ENCODE results near the gene FGF3.

The FGF3 gene

DNA sequence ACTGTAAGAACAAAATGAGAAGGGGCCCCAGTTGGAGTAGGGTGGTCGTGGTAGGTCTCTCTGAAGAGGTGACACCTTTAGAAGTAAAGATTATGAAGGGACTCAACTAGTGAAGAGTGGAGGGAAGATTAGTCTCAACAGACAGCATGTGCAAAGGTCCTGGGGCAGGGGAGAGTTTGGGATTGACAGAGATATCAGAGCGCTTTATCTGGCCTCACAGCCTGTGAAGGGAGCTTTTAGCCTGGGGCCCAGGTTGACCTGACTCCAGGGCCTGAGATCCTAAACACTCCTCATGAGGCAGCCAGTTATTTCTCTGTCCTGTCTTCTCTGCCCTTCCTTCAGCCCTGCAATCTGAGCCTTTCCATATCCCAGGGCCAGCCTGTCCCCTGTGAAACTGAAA is 16.2 kb downstream of the FGF3 start:
- DNase-seq: no peak

DNA sequence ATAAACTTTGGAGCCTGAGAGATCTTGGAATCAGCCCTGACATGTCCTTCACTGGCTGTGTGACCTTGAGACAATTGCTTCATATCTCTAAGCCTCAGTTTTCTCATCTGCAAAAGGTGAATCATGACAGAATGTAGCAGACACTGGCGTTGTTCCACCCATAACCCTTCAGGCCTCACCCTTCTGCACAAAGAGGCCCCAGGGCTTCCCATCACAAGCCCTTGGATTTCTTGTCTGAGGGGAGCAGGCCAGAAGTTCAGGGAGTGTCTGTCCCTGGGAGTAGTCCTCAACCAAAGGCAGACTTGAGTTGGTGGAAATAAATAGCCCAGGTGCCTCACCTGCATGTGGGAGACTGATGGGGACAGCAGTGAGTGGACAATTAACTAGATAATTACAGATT is 16.6 kb downstream of the FGF3 start:
- no peak for DNase-seq

DNA sequence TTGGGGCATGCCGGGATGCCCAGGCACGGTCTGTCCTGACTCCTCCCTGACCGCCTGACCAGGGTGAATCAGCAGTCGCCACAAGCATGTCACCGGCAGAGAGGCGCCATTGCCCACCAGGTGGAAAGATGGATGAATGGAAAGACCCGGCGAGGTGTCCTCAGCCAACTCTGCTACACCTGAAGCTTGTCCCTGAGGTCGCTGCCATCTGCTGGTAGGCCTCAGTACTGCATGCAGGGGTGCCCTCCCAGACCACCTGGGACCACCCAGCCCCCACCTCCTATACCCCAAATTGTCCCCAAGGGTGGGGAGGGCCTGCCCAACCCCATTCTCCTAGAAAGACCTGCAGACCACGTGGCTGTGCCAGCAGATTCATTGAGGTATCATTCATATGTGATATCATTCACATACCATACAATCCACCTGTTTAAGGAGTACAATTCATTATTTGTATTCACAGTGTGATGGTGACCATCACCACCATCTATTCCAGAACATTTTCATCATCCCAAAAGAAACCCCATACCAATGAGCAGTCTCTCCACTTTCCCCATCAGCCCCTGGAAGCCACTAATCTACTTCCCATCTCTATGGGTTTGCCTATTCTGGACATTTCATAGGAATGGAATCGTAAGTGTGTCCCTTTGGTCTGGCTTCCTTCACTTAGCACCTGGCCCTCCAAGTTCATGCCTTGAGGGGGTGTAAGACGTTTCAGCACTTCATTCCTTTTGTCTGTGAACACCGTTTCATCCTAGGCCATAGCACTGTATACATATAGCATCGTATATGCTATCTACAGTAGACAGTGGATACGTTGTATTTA is 17.5 kb downstream of the FGF3 start:
- DNase-seq: peak; percentile 63

DNA sequence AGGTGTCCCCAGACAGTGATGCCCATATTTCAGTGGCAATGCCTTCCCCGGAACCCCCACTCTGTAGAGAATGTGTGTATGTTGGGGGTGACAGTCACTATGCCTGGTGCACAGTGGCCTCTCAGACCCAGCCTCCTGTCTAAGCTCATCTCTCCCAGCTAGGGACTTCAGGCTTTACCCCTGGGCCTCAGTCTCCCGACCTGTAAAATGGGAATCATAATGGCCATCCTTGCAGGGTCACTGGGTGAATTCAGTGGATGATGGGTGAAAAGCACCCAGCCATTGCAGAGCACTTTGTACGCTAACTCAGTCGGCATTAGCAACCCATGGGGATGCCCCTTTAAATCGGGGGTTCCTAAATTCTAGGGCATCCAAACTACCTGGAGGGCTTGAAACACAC is 18.9 kb downstream of the FGF3 start:
- no peak for DNase-seq

DNA sequence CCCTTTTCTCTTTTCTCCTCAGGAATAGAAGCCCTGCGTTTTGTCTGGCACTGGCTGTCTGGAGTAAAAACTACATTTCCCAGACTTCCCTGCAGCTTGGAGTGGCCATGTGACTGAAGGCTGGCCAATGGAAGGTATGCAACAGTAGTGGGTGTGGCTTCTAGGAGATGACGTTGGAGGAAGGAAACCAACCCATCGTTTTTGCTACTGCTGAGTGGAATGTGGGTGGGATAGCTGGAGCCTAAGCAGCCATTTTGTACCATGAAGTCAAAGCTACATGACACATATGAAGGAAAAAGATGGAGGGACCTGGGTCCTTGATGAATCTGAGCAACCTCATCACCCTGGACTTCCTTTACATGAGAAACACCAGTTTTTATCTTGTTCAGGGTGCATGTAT is 19.6 kb downstream of the FGF3 start:
- no peak for DNase-seq

DNA sequence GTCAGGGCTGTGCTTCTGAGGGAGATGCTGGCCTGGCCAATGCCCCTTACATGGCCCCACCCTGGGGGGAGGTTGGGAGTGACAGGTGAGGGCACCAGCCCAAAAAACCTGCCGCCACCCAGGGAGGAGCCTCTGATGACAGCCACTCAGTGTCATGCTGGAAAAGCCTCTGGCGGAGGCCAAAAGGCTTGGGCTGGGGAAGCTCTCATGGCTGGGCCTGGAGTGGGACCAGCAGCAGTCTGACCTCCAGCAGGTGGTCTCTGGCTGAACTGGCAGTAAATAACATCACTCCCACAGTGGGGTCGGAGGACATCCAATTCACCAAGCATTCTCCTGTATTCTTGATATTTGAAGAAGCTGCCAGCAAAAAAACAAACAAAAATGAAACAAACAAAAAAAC is 20.1 kb downstream of the FGF3 start:
- no peak for DNase-seq

DNA sequence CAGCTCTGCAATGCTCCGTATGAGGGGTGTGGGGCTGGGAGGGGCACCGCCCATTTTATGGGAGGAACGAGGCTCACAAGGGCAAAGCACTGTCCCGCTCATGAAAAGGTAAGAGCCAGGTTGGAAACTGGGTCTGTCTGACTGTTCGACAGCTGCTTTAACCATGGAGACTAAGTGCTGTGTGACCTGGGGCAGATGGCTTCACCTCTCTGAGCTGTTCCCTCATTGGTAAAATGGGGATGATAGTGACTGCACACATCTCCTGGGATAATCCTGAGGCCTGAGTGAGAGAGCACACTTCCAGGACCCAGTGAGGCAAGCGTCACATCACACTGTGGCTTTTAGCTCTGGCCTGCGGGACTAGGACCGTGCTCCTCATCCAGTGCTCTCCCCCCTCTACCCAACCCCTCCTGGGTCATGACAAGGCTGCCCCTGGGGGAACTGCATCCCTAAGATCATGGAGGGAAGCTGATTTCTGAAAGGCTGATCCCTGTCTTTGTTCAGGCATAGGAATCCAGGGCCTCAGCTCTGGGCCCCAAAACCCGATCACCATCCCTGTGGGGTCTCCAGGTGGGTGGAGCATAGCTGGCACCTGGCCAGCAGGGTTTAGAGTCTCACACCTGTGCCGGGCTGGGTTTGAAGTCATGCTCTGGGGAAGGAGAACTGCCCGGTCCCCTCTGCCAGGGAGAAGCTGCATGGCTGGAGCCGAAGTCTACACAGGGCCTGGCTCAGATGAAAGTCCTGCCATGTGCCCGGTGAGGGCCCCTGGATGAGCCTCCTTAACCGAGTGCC is 21.3 kb downstream of the FGF3 start:
- DNase-seq: no peak

DNA sequence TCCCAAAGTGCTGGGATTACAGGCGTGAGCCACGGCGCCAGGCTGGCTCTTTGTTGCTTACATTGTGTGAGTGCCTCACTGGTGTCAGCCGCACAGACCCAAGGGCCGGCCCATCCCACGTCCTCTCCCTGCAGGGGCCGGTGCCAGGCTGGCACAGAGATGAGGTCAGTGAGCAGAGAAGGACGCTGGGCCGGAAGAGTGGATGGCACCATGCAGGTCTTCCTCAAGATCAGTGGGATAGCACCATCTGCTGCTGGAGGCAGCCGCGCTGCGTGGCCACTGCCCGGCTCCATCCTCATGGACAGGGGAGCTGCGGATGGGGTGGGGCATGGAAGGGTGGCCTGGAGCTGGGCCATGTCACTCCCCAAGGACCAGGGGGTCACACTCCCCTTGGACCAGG is 22.1 kb downstream of the FGF3 start:
- DNase-seq: no peak

DNA sequence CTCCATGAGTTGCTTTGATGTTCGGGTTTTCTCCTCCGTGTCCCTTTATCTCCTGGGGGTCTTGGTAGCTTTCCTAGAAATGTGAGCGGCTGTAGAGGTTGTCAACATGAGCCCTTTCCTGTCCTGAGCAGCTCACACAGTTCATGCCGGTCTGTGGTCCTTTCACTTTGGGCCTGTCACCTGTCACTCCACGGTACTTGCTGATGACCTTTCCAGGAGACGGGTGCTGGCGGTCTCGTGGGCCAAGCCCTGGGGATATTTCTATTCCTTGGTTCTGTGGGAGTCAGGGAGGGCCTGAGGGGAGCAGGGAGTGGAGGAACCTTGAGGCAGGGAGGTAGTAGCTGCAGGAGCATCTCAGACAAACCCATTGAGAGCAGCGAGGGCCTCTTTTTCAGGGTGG is 23.2 kb downstream of the FGF3 start:
- no peak for DNase-seq

DNA sequence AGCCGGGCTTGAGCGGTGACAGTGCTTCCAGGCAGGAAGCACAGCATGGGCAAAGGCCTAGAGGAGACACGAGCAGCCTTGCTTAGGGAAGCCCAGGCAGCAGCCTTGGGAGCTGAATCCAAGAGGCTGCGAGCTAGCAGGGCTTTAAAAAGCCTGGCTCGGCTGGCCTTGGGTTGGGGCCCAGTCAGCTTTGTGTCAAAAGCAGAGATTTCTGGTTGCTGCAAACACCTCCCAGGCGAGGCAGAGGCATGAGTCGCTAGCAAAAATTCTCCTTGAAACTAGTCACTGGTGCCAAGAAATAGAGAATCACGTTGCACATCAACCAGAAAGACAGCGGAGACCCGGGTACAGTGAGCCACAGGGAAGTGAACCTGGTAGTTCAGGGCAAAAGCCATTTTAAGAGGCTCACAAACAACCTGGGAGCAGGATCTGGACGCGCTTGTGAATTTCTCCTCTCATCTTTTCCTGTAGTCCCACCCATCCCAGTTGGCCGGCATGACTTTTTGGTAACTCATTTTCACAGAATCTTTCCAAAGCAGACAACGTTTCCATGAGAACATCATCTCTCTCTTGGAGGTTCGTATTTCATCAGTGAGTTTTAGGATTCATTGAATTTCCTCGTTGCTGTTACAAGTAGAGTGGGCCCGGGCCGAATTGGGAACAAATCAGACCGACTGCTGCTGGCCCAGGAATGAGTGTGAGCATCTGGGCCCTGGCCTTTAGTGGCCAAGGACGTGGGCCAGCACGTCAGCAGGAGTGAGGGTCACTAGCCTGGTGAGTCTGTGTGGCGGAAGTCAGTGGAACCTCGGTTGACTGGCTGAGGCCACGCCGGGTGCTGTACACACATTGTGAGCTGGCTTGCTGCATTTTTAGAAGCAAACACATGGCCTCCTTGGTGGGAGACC is 27.7 kb downstream of the FGF3 start:
- peak; percentile 11 for DNase-seq

DNA sequence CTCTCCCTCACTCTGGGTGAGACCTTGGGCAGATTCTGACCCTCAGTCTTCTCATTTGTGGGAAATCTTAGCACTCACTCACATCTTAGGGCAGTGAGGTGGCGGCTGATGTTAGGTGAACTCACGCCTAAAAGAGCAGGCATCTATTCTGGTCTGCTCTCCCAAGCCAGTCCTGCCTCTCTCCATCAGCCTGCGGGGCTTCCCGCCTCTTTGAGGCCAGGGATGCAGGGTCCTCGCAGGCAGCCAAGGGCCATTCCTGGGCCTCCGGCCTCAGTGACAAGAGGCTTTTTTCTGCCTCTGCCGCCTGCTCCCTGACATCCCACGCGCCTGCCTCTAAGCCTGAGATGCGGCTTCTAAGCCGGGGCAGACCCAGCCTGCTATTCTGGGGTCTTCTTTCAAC is 30.3 kb downstream of the FGF3 start:
- DNase-seq: peak; percentile 5

DNA sequence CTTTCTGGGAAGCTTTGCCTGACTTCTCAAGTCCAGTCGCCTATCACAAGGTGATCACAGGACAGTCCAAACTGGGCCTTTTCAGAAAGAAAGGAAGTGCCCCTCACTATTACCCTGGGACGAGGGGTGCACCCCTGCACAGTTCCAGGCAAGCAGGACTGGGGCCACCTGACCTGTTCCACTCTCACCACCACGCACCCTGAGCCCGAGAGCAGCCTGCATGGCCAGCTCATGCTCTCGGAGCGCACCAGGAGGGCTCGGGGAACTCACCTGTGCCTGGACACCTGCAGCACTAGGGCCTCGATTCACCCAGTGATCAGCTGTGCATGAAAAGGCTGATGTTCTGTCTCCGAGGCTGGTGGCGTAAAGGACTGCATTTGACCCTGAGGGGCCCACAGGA is 31.3 kb downstream of the FGF3 start:
- no peak for DNase-seq

DNA sequence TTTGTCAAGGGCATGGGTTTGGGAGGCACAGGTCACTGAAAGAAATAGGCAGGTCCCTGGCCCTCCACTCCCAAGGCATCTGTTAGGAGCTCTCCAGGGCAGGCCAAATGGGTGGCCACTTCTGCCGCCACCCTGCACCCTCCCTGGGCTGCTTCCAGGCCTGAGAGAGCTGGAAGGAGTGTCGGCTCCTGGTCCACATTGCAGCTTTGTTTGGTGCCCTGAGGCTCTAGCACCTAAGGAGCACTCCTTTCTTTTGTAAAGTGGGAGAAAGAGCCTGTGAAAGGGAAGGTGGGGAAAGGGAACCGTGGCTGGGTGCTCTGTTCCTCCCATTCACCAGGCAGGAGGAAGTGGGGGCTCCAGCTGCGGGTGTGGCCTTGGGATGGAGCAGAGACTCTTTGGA is 31.8 kb downstream of the FGF3 start:
- DNase-seq: no peak

DNA sequence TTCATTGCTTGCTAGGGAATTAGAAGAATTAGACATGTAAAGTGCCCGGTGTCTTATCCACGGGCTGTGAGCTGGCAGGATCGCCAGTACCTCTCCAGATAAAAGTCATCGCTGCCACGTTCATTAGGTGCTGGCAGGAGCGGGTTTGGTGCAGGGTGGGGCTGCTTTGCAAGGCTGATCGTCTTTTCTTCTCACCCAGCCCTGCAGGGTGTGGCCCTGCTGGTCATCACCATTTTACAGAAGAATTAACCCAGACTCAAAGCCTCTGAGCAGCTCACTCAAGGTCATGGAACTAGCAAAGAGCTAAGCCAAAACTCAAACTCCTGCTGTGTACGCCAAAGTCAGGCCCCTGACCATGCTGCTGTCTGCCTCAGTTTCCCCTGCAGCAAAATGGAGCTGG is 38.0 kb downstream of the FGF3 start:
- no peak for DNase-seq

DNA sequence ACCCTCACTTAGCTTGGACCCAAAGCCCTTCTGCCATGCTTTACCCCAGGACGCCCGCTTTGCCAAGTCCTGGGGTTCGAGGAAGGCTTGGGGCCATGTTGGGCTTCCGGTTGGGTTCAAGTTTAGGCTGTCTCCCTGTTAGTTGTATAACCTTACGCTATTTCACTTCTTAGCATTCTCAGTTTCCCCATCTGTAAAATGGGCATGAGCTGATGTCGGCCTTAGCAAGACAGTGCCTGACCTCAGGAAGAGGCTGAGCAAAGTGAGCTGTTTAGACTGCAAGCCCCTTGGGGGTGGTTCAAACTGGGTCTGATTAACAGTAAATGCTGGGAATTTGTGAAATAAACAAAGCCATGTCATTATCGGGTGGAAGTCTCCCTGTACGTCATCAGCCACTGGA is 40.8 kb downstream of the FGF3 start:
- no peak for DNase-seq

DNA sequence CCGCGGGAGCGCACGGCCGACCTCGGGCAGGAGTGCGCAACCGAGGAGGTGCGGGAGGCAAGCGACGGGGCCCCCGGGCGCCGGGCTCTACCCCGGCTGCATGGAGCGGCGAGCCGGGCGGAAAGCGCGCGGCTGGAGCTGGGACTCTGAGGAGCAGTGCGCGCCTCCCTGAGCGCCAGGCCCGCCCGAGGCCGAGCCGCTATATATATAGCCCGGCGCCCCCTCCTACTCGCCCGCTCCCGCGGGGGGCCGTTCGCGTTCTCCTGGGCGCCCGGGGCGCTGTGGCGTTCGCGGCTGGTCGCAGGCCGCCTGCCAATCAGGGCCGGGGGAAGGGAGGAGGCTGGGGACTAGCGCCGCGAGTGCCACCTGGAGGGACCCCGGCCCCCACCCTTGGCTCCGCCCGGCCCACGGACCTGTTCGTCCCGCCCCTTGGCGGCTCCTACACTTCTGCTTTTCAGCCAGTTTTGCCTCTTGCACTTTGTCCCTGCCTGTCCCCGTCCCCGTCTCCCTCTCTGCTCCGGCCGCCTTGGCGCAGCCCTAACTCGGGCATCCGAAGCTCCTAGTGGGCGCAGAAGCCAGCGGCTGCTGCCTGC is 44.0 kb downstream of the FGF3 start, which contains the start of gene FGF4:
Gene FGF4, minus strand, starts transcription at position 179 of the 593 bp plus-strand sequence. CDS start 257 bp downstream, outside the sequence.
- no peak for DNase-seq

DNA sequence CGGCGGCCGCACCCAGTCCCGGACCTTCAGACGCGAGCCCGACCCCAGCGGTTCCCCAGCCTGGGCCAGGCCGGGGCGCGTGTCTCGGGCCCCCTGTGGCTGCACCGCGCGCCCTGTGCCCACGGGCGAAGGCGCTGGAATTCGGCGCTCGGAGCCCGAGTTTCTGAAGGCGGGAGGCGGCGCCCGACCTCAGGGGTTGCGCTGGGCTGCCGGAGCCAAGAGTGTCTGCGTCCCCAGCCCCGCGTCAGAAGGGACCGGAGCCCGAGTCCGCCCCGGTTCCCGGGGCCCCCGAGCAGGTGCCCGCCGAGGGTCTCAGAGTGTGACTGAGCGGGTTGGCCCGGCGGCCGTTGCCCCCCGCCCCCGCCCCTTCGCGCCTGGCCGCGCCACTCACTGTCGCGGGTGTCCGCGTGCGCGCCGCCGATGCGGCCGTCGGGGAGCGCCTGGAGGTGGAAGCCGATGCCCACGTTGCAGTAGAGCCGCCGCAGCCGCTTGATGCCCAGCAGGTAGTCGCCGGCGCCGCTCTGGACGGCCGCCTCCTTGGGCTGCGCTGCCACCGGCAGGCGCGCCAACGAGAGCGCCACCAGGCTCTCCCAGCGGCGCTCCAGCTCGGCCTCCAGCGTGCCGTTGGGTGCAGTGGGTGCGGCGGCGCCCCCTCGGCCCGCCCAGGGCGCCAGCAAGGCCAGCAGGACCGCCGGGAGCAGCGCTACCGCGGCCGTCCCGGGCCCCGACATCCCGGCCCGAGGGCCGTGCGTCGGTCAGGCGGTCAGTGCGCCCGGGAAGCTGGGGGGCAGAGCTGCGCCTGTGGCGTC is 44.7 kb downstream of the FGF3 start:
- peak; percentile 33 for DNase-seq

DNA sequence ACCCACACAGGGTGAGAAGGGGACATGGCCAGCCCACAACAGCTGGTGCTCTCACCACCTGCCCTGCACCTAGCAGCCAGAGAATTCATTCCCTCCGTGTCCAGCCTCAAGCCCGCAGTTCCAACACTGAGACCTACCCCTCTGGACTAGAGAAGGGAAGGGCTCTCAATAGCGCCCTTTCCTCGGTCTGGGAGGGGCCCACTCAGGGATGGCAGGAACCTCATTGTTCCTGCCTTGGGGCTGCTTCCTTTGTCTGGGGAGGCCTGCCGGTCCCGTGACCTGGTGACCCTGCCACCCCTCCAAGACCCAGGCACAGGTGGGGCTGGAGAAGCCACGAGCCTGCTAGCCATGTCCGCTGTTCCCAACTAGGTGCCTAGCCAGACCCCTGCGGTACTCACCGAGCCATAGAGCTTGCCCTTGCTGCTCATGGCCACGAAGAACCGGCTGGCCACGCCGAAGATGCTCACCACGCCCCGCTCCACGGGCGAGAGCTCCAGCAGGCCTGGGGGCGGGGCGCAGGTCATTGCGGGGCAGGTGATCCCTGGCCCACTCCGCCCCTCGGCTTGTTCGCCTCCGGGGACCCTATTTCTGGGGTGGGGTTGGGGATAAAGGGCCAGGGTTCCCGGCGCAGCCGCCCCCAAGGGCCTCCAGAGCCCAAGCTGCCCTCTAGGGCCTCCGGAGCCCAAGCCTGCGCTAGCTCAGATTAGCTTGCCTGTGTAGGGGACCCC is 45.4 kb downstream of the FGF3 start:
- DNase-seq: no peak

DNA sequence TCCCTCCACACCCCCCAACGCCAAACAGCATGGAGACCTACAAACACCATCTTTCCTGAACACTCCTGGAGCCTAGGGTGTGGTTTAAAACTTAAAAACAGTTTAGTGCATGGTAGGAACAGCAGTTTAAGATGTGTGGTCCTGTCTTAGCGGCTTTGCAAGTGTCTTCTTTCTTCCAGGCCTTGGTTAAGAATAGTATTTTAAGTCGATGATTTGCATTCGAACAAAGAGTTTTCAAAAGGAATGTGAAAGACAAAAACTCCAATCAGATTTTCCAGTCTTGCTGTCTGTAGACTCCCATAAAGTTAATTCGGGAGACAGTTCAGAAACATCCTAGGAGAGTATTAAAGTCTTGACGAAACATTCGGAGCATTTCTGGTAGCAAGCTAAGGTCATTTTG is 47.8 kb downstream of the FGF3 start:
- no peak for DNase-seq

DNA sequence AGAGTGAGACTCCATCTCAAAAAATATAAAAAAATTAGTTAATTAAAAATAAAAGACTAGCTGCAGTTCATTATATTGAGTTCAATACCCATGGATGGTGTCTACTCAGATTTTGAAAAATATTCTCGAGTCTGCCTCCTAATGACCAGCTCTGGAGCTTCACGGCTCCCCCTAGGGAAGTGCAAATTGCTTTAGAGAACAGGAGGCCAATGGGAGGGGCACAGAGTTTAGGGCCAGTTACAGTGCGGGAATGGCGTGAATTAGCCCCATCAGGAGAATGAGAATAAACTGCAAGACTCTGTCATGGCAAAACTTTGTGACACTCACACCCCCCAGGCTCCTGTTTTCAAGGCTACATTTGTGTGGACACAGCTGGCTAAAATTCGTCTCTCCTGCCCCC is 48.7 kb downstream of the FGF3 start:
- DNase-seq: no peak

DNA sequence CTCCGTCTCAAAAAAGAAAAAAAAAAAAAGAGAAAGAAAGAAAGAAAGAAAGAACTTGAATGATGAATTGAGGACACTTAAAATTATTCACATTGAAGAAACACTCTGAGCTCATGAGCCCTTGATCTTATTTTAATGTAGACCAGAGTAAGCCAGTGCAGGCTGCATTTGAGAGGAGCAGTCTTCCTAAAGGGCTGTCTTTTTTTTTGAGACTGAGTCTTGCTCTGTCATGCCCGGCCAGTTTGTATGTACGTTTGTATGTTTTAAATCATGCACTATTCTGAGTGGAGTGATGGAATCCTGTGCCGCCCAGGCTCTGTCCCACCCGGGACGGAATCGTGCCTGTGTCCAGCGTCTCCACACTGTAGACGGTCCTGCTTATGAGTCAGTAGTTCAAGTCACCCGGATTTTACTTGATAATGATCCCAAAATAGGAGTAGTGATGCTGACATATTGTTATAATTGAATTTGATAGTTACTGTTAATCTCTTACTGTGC is 53.7 kb downstream of the FGF3 start:
- DNase-seq: no peak

All from eye (tissue), 1 donor.